Measurements from ENCODE around the gene VILL.

VILL gene

GRCh38 chr3:38039101-38039898 is 48.7 kb downstream of the VILL start, which contains the start of gene DLEC1:
Gene DLEC1 (plus strand): TSS chr3:38039208. CDS start chr3:38039226, 18 bp downstream.
- in situ Hi-C loops (cut with MboI; ENCODE audit: low pct_unique_long_range_greater_than_20kb, low sequenced_read_pairs, unreplicated experiment) = no loop called here
- TF ChIP-seq, protein P1, sequence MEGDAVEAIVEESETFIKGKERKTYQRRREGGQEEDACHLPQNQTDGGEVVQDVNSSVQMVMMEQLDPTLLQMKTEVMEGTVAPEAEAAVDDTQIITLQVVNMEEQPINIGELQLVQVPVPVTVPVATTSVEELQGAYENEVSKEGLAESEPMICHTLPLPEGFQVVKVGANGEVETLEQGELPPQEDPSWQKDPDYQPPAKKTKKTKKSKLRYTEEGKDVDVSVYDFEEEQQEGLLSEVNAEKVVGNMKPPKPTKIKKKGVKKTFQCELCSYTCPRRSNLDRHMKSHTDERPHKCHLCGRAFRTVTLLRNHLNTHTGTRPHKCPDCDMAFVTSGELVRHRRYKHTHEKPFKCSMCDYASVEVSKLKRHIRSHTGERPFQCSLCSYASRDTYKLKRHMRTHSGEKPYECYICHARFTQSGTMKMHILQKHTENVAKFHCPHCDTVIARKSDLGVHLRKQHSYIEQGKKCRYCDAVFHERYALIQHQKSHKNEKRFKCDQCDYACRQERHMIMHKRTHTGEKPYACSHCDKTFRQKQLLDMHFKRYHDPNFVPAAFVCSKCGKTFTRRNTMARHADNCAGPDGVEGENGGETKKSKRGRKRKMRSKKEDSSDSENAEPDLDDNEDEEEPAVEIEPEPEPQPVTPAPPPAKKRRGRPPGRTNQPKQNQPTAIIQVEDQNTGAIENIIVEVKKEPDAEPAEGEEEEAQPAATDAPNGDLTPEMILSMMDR (IDR thresholded peaks at IDR 0.05; ENCODE audit: extremely low read depth, insufficient read depth, missing control alignments) = no peak
- DNase-seq (ENCODE audit: low spot score) = peak; percentile 86

DNA sequence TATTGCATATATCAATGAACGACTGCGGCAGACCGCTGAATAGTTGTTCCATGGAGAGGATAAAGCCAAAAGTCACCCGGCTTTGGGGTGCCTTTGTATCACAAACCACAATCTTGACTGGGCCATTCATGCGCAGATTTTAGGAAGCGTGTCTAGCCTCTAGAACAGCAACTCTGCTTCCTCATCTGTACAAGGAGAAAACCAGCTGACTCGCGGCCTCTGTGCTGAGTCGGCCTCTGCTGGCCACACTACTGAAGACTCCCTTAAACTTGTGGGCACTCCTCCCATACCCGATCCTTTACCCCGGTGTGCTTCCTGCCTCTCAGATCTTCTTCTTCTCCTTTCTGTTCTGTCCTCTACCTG is 49.3 kb downstream of the VILL start:
- TF ChIP-seq, protein P1 (IDR thresholded peaks at IDR 0.05; ENCODE audit: extremely low read depth, insufficient read depth, missing control alignments) = peak; percentile 26
- in situ Hi-C loops (cut with MboI; ENCODE audit: low pct_unique_long_range_greater_than_20kb, low sequenced_read_pairs, unreplicated experiment) = no loop called here
- no peak for DNase-seq (ENCODE audit: low spot score)

DNA sequence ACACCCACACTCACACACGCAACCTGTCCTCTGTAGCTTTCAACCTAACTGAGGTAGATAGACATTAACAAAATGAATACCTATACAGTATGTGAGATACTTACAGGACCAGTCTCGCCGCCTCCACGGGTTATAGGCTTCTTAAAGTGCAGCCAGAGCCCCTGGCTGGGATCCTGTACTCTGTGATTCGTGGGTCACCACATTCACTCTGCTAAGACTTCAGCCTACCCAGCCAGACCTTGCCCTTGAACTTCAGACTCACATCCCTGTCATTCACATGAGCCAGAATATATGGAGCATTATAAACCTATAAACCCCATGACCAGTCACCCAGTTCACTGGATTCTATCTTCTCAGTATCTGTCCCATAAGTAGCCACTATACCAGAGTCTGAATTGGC is 49.8 kb downstream of the VILL start:
- in situ Hi-C loops (cut with MboI; ENCODE audit: low pct_unique_long_range_greater_than_20kb, low sequenced_read_pairs, unreplicated experiment) = no loop called here
- TF ChIP-seq, protein P1 (IDR thresholded peaks at IDR 0.05; ENCODE audit: extremely low read depth, insufficient read depth, missing control alignments) = no peak
- no peak for DNase-seq (ENCODE audit: low spot score)

DNA sequence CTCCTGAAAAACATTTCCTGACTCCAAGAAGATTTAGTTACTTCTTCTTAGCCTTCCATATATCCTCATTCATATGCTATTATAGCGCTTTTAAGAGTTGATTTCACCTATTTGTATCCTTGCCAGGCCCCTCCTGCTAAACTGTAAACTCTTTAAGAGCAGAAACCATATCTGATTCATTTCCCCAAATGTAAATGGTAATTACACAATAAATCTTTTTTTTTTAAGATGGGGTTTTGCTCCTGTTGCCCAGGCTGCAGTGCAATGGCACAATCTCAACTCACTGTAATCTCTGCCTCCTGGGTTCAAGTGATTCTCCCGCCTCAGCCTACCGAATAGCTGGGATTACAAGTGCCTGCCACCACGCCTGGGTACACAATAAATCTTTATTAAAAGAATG is 52.9 kb downstream of the VILL start:
- TF ChIP-seq, protein P1 (IDR thresholded peaks at IDR 0.05; ENCODE audit: extremely low read depth, insufficient read depth, missing control alignments) = no peak
- no peak for DNase-seq (ENCODE audit: low spot score)
- in situ Hi-C loops (cut with MboI; ENCODE audit: low pct_unique_long_range_greater_than_20kb, low sequenced_read_pairs, unreplicated experiment) = no loop called here

DNA sequence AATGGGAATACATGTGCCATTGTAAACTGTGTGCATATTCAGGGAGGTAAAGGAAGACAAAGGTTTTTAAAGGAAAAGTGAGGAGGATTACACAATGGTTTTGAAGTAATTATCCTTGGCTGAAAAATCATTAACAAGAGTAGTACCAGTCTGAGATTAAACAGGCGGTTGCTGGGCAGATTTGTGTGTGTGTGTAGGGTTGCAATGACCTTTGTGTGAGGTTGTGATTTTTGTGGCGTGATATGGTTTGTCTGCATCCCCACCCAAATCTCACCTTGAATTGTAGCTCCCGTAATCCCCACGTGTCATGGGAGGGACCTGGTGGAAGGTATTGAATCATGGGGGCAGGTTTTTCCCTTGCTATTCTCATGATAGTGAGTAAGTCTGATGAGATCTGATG is 55.4 kb downstream of the VILL start:
- no peak for DNase-seq (ENCODE audit: low spot score)
- in situ Hi-C loops (cut with MboI; ENCODE audit: low pct_unique_long_range_greater_than_20kb, low sequenced_read_pairs, unreplicated experiment) = no loop called here
- TF ChIP-seq, protein P1 (IDR thresholded peaks at IDR 0.05; ENCODE audit: extremely low read depth, insufficient read depth, missing control alignments) = no peak

GRCh38 chr3:38046821-38047220 is 56.2 kb downstream of the VILL start:
- TF ChIP-seq, protein P1 (IDR thresholded peaks at IDR 0.05; ENCODE audit: extremely low read depth, insufficient read depth, missing control alignments) = no peak
- in situ Hi-C loops (cut with MboI; ENCODE audit: low pct_unique_long_range_greater_than_20kb, low sequenced_read_pairs, unreplicated experiment) = no loop called here
- DNase-seq (ENCODE audit: low spot score) = no peak

Data from GM13977 (cell line).